Ishikawa (cell line): ENCODE results near the gene ALDH1L1.

Experiments used
- CEBPB ChIP-seq: IDR thresholded peaks from 2 replicates; pipeline ENCODE4 v1.6.1; 2012
- CREB1 ChIP-seq: IDR thresholded peaks from 2 replicates; pipeline ENCODE4 v1.6.1; 2012; ENCODE audit warnings: low read depth
- EGR1 ChIP-seq: IDR thresholded peaks from 2 replicates; pipeline ENCODE4 v1.6.1; 2012
- EP300 ChIP-seq: IDR thresholded peaks from 2 replicates; pipeline ENCODE4 v1.6.1; 2012; ENCODE audit warnings: borderline replicate concordance
- FOXM1 ChIP-seq: IDR thresholded peaks from 2 replicates; pipeline ENCODE4 v1.6.1; 2012; ENCODE audit warnings: low read depth, borderline replicate concordance
- MAX ChIP-seq: IDR thresholded peaks from 2 replicates; pipeline ENCODE4 v1.6.1; 2012
- NFIC ChIP-seq: IDR thresholded peaks from 2 replicates; pipeline ENCODE4 v1.6.1; 2012
- RAD21 ChIP-seq: IDR thresholded peaks from 2 replicates; pipeline ENCODE4 v1.6.1; 2012; ENCODE audit warnings: low read depth
- REST ChIP-seq: IDR thresholded peaks from 2 replicates; pipeline ENCODE4 v1.6.1; 2012; ENCODE audit warnings: low read depth, mild to moderate bottlenecking
- TAF1 ChIP-seq: IDR thresholded peaks from 2 replicates; pipeline ENCODE4 v1.6.1; 2012; ENCODE audit warnings: low read depth, mild to moderate bottlenecking
- TCF12 ChIP-seq: IDR thresholded peaks from 2 replicates; pipeline ENCODE4 v1.6.1; 2012; ENCODE audit warnings: low read depth
- TEAD4 ChIP-seq: IDR thresholded peaks from 2 replicates; pipeline ENCODE4 v1.6.1; 2012
- USF1 ChIP-seq: IDR thresholded peaks from 2 replicates; pipeline ENCODE4 v1.6.1; 2012
- YY1 ChIP-seq: IDR thresholded peaks from 2 replicates; pipeline ENCODE4 v1.6.1; 2012; ENCODE audit warnings: low read depth
- ZBTB7A ChIP-seq: IDR thresholded peaks from 2 replicates; pipeline ENCODE4 v1.6.1; 2012; ENCODE audit warnings: low read depth

Gene ALDH1L1

GRCh38 chr3:126180477-126181397 lies at the start of gene ALDH1L1:
TSS of gene ALDH1L1 (minus strand) at chr3:126180586. CDS start at chr3:126160979, 19,607 bp downstream.
- TF ChIP-seq NFIC: no peak
- no peak for TF ChIP-seq EGR1
- TF ChIP-seq TAF1: 0 out of 2 replicates have a peak, but pooled peaks have one; percentile 33
- no peak for TF ChIP-seq CEBPB
- peak; percentile 86 for TF ChIP-seq MAX
- peak; percentile 35; the same call in 1 of the 2 replicates for TF ChIP-seq ZBTB7A
- TF ChIP-seq TCF12: no peak
- no peak for TF ChIP-seq REST
- TF ChIP-seq TEAD4: no peak

- no peak for TF ChIP-seq REST
- no peak for TF ChIP-seq FOXM1
- no peak for TF ChIP-seq CREB1
- no peak for TF ChIP-seq EGR1
- no peak for TF ChIP-seq EP300
- TF ChIP-seq MAX: no peak
- no peak for TF ChIP-seq USF1
- TF ChIP-seq NFIC: no peak
- TF ChIP-seq ZBTB7A: no peak
- no peak for TF ChIP-seq YY1
- no peak for TF ChIP-seq TEAD4
Observed at GRCh38 chr3:126226374-126226773, 46.0 kb upstream of the ALDH1L1 start.

GRCh38 chr3:126216416-126216815 lies 36.0 kb upstream of the ALDH1L1 start:
- TF ChIP-seq RAD21 (no peak), NFIC (no peak), MAX (no peak), TEAD4 (no peak), TCF12 (no peak), ZBTB7A (no peak), YY1 (no peak), FOXM1 (no peak), CEBPB (no peak), EGR1 (no peak), EP300 (no peak), USF1 (no peak), CREB1 (no peak), TAF1 (no peak), REST (no peak)

- TF ChIP-seq EGR1: no peak
- TF ChIP-seq CEBPB: no peak
- no peak for TF ChIP-seq USF1
- TF ChIP-seq NFIC: no peak
- no peak for TF ChIP-seq ZBTB7A
Observed at GRCh38 chr3:126213379-126214028, 33.1 kb upstream of the ALDH1L1 start.
